Kidney epithelial cell (primary cell): ENCODE measurements around the gene BLZF1. TPM values are rescaled to one million over a fixed set of nuclear protein-coding genes. Genes with fewer than 3 reads are reported as not detected.
"Not testable (repeated sequence)": the region's sequence is repeated elsewhere in the genome, so short reads cannot be mapped to it uniquely, and the experiment has no call there.

Experiments used
- DNase-seq: peaks from one replicate; pipeline ENCODE4 v3.0.0-alpha.2; 2010; ENCODE audit warnings: low read depth
- H3K27me3 ChIP-seq: 2 replicates; pipeline ENCODE4 v1.6.0; 2011; ENCODE audit warnings: low read length; ENCODE audit not compliant: control insufficient read depth, insufficient read depth
- H3K36me3 ChIP-seq: 2 replicates; pipeline ENCODE4 v1.5.1; 2011; ENCODE audit warnings: low read length; ENCODE audit not compliant: control insufficient read depth, insufficient read depth
- H3K4me3 ChIP-seq: 2 replicates; pipeline ENCODE4 v1.5.1; 2011; ENCODE audit warnings: low read depth, mild to moderate bottlenecking, control low read depth, low read length
- total RNA-seq: library from RNA; depleted of rRNA; stranded (reverse); fragments of >200 nt; gene quantifications from 2 replicates; pipeline ENCODE4 v1.2.3, GENCODE V29; 2015
- TF ChIP-seq, protein P1 (sequence below): IDR thresholded peaks from 2 replicates; pipeline ENCODE4 v1.5.1; 2011; ENCODE audit warnings: mild to moderate bottlenecking, moderate library complexity, low read length, control low read depth, inconsistent platforms; ENCODE audit not compliant: insufficient read depth, poor library complexity, severe bottlenecking

Gene BLZF1
- total RNA-seq, 1 donor from 2014 or later, result 33.0 TPM

DNA sequence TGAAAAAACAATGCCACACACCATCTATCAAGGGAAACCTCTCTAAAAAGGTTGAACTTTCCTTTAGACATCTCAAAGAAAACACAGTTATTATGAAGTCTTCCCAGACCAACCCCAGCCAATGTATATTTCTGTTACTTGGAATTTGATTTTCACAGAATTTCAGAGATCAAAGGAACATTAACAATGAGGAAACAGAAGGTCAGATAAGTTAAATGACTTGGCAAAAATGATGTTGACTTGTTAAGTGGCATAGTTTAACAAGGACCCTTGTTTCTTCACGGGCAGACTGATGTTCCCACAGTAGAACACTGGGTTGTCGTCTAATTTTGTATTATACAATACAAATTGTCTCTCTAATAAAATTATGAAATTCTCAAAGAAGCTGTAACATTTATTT, 29.4 kb upstream of the BLZF1 start:
- no peak for DNase-seq
- Histone ChIP-seq H3K27me3 (no peaks in the 10 kb centered on the region), H3K36me3 (no peaks in the 10 kb centered on the region), H3K4me3 (no peak overlapping the region)
- TF ChIP-seq, protein P1, sequence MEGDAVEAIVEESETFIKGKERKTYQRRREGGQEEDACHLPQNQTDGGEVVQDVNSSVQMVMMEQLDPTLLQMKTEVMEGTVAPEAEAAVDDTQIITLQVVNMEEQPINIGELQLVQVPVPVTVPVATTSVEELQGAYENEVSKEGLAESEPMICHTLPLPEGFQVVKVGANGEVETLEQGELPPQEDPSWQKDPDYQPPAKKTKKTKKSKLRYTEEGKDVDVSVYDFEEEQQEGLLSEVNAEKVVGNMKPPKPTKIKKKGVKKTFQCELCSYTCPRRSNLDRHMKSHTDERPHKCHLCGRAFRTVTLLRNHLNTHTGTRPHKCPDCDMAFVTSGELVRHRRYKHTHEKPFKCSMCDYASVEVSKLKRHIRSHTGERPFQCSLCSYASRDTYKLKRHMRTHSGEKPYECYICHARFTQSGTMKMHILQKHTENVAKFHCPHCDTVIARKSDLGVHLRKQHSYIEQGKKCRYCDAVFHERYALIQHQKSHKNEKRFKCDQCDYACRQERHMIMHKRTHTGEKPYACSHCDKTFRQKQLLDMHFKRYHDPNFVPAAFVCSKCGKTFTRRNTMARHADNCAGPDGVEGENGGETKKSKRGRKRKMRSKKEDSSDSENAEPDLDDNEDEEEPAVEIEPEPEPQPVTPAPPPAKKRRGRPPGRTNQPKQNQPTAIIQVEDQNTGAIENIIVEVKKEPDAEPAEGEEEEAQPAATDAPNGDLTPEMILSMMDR, result no peak

DNA sequence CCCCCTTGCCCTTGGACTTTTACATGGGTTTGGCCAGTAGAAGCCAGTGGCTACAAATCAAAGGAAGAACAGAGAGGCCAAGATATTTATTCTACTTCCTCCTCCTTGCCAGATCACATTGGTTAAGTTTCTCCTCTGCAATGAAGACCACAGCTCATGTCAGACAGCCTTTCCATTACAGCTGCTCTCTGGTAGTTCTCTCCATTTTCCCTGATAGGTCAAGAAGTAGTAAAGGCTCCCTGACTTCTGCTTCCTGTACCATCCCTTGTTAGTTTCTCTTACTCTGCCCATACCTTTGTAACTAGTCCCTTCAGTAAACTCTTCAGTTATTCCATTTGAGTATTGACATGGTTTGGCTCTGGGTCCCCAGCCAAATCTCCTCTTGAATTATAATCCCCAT, 28.2 kb upstream of the BLZF1 start:
- no peak overlapping the region for H3K4me3 ChIP-seq
- DNase-seq, result no peak
- no peaks in the 10 kb centered on the region for H3K27me3 ChIP-seq
- H3K36me3 ChIP-seq, result no peaks in the 10 kb centered on the region
- TF ChIP-seq, protein P1, result no peak

DNA sequence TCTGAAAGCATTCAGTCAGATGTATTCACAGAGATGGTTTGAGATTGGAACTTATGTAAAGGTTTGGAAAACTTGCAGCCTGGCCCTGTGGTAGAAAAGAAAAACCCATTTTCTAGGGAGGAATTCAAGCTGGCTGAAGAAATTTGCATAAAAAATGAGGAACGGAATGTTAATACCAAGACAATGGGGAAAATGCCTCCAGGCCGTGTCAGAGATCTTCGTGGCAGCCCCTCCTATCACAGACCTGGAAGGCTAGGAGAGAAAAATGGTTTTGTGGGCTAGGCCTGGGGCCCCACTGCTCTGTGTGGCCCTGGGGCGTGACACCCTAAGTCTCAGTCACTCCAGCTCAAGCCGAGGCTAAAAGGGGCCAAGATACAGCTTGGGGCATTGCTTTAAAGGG, 27.1 kb upstream of the BLZF1 start:
- H3K4me3 ChIP-seq, result no peak overlapping the region
- H3K27me3 ChIP-seq, result no peaks in the 10 kb centered on the region
- no peak for DNase-seq
- TF ChIP-seq, protein P1, result no peak
- no peaks in the 10 kb centered on the region for H3K36me3 ChIP-seq

DNA sequence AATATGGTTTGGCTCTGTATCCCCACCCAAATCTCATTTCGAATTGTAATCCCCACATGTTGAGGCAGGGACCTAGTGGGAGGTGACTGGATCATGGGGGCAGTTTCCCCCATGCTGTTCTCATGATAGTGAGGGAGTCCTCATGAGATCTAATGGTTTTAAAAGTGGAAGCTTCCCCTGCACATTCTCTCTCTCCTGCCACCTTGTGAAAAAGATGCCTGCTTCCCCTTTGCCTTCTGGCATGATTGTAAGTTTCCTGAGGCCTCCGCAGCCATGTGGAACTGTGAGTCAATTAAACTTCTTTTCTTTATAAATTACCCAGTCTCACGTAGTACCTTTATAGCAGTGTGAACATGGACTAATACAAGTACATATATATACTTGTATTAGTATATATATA, 25.9 kb upstream of the BLZF1 start:
- not testable (repeated sequence) for H3K27me3 ChIP-seq, H3K36me3 ChIP-seq, DNase-seq, H3K4me3 ChIP-seq

DNA sequence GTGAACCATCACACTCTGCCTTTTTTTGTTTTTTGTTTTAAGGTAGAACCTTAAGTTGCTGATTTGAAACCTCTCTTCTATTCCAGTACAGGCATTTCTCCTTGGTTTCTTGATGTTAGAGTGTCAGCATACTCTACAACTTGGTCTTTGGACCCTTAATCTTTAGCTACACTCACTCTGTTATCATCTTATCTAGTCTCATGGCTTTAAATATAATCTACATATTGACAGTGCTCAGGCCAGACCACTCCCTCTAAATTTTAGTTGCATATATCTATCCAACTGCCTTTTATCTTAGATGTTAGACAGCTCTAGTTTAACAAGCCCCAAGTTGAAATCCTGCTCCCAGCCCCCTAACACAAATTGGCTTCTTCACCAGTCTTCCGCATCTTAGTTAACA, 22.5 kb upstream of the BLZF1 start:
- no peaks in the 10 kb centered on the region for H3K36me3 ChIP-seq
- H3K4me3 ChIP-seq, result no peak overlapping the region
- DNase-seq, result no peak
- no peaks in the 10 kb centered on the region for H3K27me3 ChIP-seq
- TF ChIP-seq, protein P1, result no peak

DNA sequence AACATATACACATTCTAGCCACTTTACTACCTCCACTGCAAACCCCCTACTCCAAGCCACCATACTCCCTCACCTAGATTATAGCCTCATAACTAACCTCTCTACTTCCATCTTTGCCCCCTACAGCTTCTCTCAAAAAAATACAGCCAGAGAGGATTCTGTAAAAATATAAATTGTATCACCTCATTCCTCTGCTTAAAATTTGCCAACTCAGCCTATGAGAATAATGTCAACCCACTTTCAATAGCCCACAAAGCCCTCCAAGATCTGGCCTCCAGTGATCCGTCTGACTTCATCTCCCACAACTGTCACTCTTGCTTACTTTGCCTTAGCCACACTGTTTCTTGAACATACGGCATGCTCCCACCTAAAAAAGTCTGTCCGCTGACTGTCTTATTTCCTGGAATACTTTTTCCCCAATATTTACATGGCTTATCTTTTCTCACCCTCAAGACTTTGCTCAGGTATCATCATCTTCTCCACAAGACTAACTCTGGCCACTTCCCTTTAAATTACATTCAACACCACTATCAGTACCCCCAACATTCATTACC, 21.9 kb upstream of the BLZF1 start:
- DNase-seq, result no peak
- TF ChIP-seq, protein P1, result no peak
- Histone ChIP-seq H3K36me3 (no peaks in the 10 kb centered on the region), H3K27me3 (no peaks in the 10 kb centered on the region), H3K4me3 (no peak overlapping the region)
